Nephron progenitor cell (in vitro differentiated cells): ENCODE results near the gene SBK3.

ENCODE experiments used
- DNase-seq: peaks from one replicate; pipeline ENCODE4 v3.0.0; 2021
- H3K27ac Mint-ChIP-seq: 2 replicates; pipeline ENCODE4 v1.8.0; 2021; ENCODE audit warnings: mild to moderate bottlenecking, moderate library complexity, mixed read lengths
- H3K27me3 Mint-ChIP-seq: 2 replicates; pipeline ENCODE4 v1.8.0; 2021; ENCODE audit warnings: mild to moderate bottlenecking, low read depth, mixed read lengths; ENCODE audit not compliant: poor library complexity
- H3K36me3 Mint-ChIP-seq: 2 replicates; pipeline ENCODE4 v1.8.0; 2021; ENCODE audit warnings: low read depth, mixed read lengths
- H3K4me1 Mint-ChIP-seq: 2 replicates; pipeline ENCODE4 v1.8.0; 2021; ENCODE audit warnings: mixed read lengths
- H3K4me3 Mint-ChIP-seq: 2 replicates; pipeline ENCODE4 v1.8.0; 2021; ENCODE audit warnings: mild to moderate bottlenecking, moderate library complexity, mixed read lengths
- H3K9me3 Mint-ChIP-seq: 2 replicates; pipeline ENCODE4 v1.8.0; 2021; ENCODE audit warnings: mild to moderate bottlenecking, moderate library complexity, mixed read lengths
- TF ChIP-seq, protein P1 (sequence below): fragments of 200-600 bp; sonication (generic); IDR thresholded peaks from 2 replicates; pipeline ENCODE4 v1.5.0; 2021; ENCODE audit warnings: antibody characterized with exemption

Gene SBK3

DNA sequence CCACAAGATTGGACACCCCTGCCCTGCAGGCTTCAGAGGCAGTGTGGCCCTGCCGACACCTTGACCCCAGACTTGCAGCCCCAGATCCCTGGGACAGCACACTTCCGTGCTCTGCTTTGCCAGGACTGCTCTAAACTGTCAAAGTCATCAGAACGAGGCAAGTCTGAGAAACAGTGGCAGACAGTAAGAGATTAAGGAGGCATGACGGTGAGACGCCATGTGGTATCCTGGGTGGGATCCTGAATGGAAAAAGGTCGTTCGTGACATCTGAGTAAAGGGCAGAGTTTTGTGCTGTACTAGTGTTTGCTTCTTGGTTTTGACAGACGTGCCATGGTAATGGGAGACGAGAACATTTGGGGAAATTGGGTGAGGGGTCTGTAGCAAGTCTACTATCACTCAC, 21.5 kb upstream of the SBK3 start:
- no peaks in the 10 kb centered on the region for H3K9me3 Mint-ChIP-seq
- no peaks in the 10 kb centered on the region for H3K36me3 Mint-ChIP-seq
- TF ChIP-seq, protein P1, sequence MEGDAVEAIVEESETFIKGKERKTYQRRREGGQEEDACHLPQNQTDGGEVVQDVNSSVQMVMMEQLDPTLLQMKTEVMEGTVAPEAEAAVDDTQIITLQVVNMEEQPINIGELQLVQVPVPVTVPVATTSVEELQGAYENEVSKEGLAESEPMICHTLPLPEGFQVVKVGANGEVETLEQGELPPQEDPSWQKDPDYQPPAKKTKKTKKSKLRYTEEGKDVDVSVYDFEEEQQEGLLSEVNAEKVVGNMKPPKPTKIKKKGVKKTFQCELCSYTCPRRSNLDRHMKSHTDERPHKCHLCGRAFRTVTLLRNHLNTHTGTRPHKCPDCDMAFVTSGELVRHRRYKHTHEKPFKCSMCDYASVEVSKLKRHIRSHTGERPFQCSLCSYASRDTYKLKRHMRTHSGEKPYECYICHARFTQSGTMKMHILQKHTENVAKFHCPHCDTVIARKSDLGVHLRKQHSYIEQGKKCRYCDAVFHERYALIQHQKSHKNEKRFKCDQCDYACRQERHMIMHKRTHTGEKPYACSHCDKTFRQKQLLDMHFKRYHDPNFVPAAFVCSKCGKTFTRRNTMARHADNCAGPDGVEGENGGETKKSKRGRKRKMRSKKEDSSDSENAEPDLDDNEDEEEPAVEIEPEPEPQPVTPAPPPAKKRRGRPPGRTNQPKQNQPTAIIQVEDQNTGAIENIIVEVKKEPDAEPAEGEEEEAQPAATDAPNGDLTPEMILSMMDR: no peak
- peak overlapping the region; percentile 57 for H3K27ac Mint-ChIP-seq
- H3K4me3 Mint-ChIP-seq: no peak overlapping the region
- H3K27me3 Mint-ChIP-seq: peaks cover 12% of the 10 kb centered on the region
- DNase-seq: no peak
- peaks cover 29% of the 10 kb centered on the region for H3K4me1 Mint-ChIP-seq

DNA sequence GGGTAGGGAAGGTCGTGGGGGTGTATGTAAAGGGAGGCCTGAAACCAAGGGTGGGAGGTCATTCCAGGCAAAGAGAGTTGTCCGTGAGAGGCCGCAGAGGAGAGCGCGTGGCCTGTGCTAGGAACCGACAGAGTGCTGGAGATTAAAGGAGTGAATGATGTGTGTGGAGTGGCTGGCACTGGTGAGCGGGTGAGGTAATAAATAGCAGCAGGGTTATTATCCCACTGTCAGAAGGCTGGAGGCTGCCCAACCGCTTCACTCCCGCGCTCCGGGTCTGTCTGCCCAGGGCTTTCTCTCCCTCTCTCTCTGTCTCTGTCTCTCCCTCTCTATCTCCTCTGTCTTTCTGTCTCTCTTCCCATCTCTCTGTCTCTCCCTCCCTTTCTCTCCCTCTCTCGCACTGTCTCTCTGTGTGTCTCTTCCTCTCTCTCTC, 17.9 kb upstream of the SBK3 start:
- peak overlapping the region; percentile 96 for H3K27ac Mint-ChIP-seq
- no peak for DNase-seq
- peaks cover 23% of the 10 kb centered on the region for H3K27me3 Mint-ChIP-seq
- H3K36me3 Mint-ChIP-seq: no peaks in the 10 kb centered on the region
- H3K9me3 Mint-ChIP-seq: no peaks in the 10 kb centered on the region
- TF ChIP-seq, protein P1: no peak
- H3K4me1 Mint-ChIP-seq: peaks cover 41% of the 10 kb centered on the region
- H3K4me3 Mint-ChIP-seq: peak overlapping the region; percentile 70

DNA sequence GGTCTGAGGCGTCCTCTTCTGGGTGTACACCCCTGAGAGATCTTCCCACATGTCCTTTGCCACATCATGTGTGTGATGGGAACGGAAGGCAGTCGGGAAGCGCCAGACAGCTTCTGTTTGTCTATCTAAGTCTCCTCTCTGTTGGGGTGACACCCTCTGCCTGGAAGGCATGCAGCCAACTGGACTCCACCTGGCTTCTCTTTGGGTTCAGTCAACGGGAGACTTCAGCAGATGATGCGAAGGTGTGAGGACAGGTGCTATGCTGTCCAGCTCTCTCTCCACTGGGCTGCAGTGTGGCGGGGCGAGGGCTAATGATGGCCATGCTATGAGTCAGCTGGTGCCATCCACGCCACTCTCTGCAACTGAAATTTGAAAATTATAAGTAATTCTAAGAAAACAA, 14.3 kb upstream of the SBK3 start:
- no peak for DNase-seq
- TF ChIP-seq, protein P1: no peak
- peaks cover 51% of the 10 kb centered on the region for H3K4me1 Mint-ChIP-seq
- H3K36me3 Mint-ChIP-seq: no peaks in the 10 kb centered on the region
- peaks cover 25% of the 10 kb centered on the region for H3K27me3 Mint-ChIP-seq
- no peak overlapping the region for H3K4me3 Mint-ChIP-seq
- no peaks in the 10 kb centered on the region for H3K9me3 Mint-ChIP-seq
- H3K27ac Mint-ChIP-seq: no peak overlapping the region

DNA sequence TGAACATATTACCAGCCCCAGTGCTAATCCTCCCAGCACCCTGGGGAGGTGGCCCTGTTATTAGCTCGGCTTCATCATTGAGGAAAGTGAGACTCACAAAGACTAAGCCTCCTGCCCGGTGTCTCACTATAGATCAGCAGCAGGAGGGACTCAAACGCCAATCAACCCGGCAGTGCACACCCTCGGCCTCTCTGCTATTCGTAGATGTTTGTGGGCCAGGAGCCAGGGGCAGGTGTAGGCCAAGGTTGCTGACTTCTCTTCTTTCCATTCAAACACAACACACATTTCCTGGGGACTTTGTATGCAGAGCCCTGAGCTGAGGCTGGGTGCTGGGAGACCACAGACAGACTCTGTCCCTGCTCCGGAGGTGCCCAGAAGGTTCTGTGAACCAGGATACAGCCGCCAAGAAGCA, 9.4 kb upstream of the SBK3 start:
- no peaks in the 10 kb centered on the region for H3K36me3 Mint-ChIP-seq
- H3K27me3 Mint-ChIP-seq: peaks cover 41% of the 10 kb centered on the region
- DNase-seq: no peak
- TF ChIP-seq, protein P1: no peak
- no peaks in the 10 kb centered on the region for H3K9me3 Mint-ChIP-seq
- H3K4me1 Mint-ChIP-seq: peaks cover 74% of the 10 kb centered on the region
- no peak overlapping the region for H3K27ac Mint-ChIP-seq
- peak overlapping the region; percentile 12 for H3K4me3 Mint-ChIP-seq

DNA sequence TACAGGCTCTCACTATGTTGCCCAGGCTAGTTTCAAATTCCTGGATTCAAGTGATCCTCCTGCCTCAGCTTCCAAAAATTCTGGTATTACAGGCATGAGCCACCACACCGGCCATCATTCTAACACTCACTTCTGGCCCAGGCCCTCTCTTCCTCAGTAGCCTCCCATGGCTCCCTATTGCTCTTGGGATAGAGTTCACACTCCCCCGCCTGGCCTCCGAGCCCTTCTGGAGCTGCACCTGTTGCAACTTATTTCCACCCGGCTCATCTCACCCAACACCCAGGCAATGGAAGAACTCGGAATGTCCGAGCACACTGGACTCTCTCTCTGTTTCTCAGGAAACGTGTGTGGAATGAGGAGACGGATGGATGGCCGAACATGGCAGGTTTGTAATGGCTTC, 9.0 kb upstream of the SBK3 start:
- DNase-seq: no peak
- Mint-ChIP-seq H3K27me3 (peaks cover 39% of the 10 kb centered on the region), H3K4me1 (peaks cover 75% of the 10 kb centered on the region), H3K9me3 (no peaks in the 10 kb centered on the region), H3K4me3 (no peak overlapping the region), H3K27ac (no peak overlapping the region), H3K36me3 (no peaks in the 10 kb centered on the region)
- TF ChIP-seq, protein P1: no peak
